Fibroblast of villous mesenchyme (primary cell): ENCODE data around the gene TPBGL. TPM values are rescaled to one million over a fixed set of nuclear protein-coding genes. Genes with fewer than 3 reads are reported as not detected.
"Not testable (repeated sequence)": the region's sequence is repeated elsewhere in the genome, so short reads cannot be mapped to it uniquely, and the experiment has no call there.

Source experiments
- DNase-seq: peaks from one replicate; pipeline ENCODE4 v3.0.0-alpha.2; 2010; ENCODE audit warnings: low read depth
- H3K4me3 ChIP-seq: 2 replicates; pipeline ENCODE4 v1.5.1; 2011; ENCODE audit warnings: low read depth, mild to moderate bottlenecking, low read length
- CTCF ChIP-seq: IDR thresholded peaks from 2 replicates; pipeline ENCODE4 v1.5.1; 2012; ENCODE audit warnings: low read depth, mild to moderate bottlenecking, low read length; ENCODE audit not compliant: insufficient read depth
- total RNA-seq: library from RNA; depleted of rRNA; stranded (reverse); fragments of >200 nt; gene quantifications from 2 replicates; pipeline ENCODE4 v1.2.3, GENCODE V29; 2012

The TPBGL gene
- total RNA-seq, 1 donor = not detected

- no peak for DNase-seq
- no peak for TF ChIP-seq CTCF
- H3K4me3 ChIP-seq = no peak overlapping the region
Observed at GRCh38 chr11:75269896-75270295, 29.3 kb downstream of the TPBGL start.

GRCh38 chr11:75270896-75271418, 30.4 kb downstream of the TPBGL start:
- peak; percentile 22 for TF ChIP-seq CTCF
- no peak overlapping the region for H3K4me3 ChIP-seq
- DNase-seq = peak; percentile 20

GRCh38 chr11:75271730-75272129, 31.2 kb downstream of the TPBGL start:
- TF ChIP-seq CTCF = no peak
- no peak overlapping the region for H3K4me3 ChIP-seq
- DNase-seq = no peak

GRCh38 chr11:75272391-75272790, 31.8 kb downstream of the TPBGL start:
- no peak for DNase-seq
- TF ChIP-seq CTCF = no peak
- H3K4me3 ChIP-seq = no peak overlapping the region

GRCh38 chr11:75272821-75273301, 32.3 kb downstream of the TPBGL start:
- H3K4me3 ChIP-seq = no peak overlapping the region
- no peak for DNase-seq
- no peak for TF ChIP-seq CTCF

- DNase-seq = no peak
- H3K4me3 ChIP-seq = no peak overlapping the region
- TF ChIP-seq CTCF = no peak
Observed at GRCh38 chr11:75273411-75274391, 33.1 kb downstream of the TPBGL start.

- not testable (repeated sequence) for DNase-seq
Observed at GRCh38 chr11:75274716-75275115, 34.1 kb downstream of the TPBGL start.

More at GRCh38 chr11:75274716-75275115, 34.1 kb downstream of the TPBGL start:
- H3K4me3 ChIP-seq = not testable (repeated sequence)
